Brain microvascular endothelial cell (primary cell): Measurements from ENCODE around the gene GDPD5.
"Not testable (repeated sequence)": the region's sequence is repeated elsewhere in the genome, so short reads cannot be mapped to it uniquely, and the experiment has no call there.

Experiments used
- DNase-seq: peaks from one replicate; pipeline ENCODE4 v3.0.0-alpha.2; 2020
- H3K27ac ChIP-seq: fragments of 250-450 bp; sonication (Bioruptor Pico); 2 replicates; pipeline ENCODE4 v1.5.1; 2020; ENCODE audit warnings: mild to moderate bottlenecking, moderate library complexity
- H3K27me3 ChIP-seq: fragments of 250-450 bp; sonication (Bioruptor Pico); replicated peaks from 2 replicates; pipeline ENCODE4 v1.5.1; 2020; ENCODE audit warnings: mild to moderate bottlenecking
- H3K36me3 ChIP-seq: fragments of 250-450 bp; sonication (Bioruptor Pico); replicated peaks from 2 replicates; pipeline ENCODE4 v1.5.1; 2020; ENCODE audit warnings: mild to moderate bottlenecking
- H3K4me3 ChIP-seq: 2 replicates; pipeline ENCODE4 v1.5.1; 2011; ENCODE audit warnings: low read depth, mild to moderate bottlenecking, control low read depth, low read length, moderate library complexity
- in situ Hi-C: cut with HindIII; loops from 2 replicates; pipeline ENCODE4 v1.10.0; 2017; ENCODE audit warnings: low sequenced_read_pairs, low pct_ligation_motif_present
- TF ChIP-seq, protein P1 (sequence below): IDR thresholded peaks from 2 replicates; pipeline ENCODE4 v1.5.1; 2011; ENCODE audit warnings: low read depth, mild to moderate bottlenecking, moderate library complexity, low read length, control low read depth, inconsistent platforms; ENCODE audit errors: missing control alignments

Gene GDPD5

DNA sequence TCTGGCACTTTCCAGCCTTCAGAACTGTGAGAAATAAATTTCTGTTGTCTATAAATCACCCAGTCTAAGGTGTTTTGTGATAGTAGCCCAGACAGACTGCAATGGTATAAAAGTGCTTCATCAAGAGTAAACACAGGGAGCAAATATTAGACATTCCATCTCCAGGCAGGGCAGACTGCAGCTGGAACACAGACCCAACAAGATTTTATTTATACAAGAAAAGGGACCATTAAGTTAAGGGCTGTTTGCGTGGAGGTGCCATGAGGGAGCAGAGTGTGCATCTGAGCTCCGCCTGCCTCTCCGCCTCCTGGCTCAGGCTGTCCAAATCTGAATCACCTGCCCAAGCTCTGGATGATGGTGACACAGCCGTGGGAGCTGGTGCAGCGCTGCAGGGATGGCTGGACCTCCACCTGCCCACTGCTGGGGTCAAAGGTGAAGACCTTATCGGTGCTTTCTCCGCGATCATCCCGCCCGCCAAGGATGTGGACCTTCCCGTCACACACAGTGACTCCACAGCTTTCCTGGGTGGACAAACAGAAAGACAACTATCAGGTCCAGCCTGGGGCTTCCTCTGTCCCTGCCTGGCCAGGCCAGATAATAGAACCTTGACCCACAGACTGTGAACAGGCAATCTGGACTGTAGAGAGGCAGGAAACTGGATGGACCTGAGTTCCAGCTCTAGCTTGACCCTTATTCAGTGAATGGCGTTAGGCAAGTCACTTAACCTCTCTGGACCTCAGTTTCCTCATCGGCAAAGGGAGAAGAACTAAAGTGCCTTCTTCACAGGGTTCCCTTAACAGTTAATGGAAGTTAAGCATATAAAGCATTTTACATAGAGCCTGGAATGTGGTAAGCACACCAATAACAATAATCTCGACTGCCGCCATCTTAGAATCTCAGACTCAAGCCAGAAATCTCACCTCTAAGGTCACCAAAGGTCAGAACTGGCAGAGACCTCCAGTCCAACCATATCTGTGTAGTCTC, 103.2 kb downstream of the GDPD5 start:
- Histone ChIP-seq H3K27me3 (no peaks in the 10 kb centered on the region), H3K36me3 (no peaks in the 10 kb centered on the region), H3K27ac (no peak overlapping the region), H3K4me3 (no peak overlapping the region)
- TF ChIP-seq, protein P1, sequence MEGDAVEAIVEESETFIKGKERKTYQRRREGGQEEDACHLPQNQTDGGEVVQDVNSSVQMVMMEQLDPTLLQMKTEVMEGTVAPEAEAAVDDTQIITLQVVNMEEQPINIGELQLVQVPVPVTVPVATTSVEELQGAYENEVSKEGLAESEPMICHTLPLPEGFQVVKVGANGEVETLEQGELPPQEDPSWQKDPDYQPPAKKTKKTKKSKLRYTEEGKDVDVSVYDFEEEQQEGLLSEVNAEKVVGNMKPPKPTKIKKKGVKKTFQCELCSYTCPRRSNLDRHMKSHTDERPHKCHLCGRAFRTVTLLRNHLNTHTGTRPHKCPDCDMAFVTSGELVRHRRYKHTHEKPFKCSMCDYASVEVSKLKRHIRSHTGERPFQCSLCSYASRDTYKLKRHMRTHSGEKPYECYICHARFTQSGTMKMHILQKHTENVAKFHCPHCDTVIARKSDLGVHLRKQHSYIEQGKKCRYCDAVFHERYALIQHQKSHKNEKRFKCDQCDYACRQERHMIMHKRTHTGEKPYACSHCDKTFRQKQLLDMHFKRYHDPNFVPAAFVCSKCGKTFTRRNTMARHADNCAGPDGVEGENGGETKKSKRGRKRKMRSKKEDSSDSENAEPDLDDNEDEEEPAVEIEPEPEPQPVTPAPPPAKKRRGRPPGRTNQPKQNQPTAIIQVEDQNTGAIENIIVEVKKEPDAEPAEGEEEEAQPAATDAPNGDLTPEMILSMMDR, result no peak
- no peak for DNase-seq
- in situ Hi-C loops, result no loop called here

- H3K27ac ChIP-seq, result no peak overlapping the region
- in situ Hi-C loops, result no loop called here
Observed at GRCh38 chr11:75421902-75422247, 103.9 kb downstream of the GDPD5 start.

GRCh38 chr11:75421035-75421602, 104.6 kb downstream of the GDPD5 start:
- Histone ChIP-seq H3K36me3 (peaks cover under 1% of the 10 kb centered on the region), H3K27ac (no peak overlapping the region), H3K4me3 (no peak overlapping the region), H3K27me3 (no peaks in the 10 kb centered on the region)
- in situ Hi-C loops, result no loop called here
- no peak for DNase-seq
- TF ChIP-seq, protein P1, result no peak

More at GRCh38 chr11:75421902-75422247, 103.9 kb downstream of the GDPD5 start:
- no peak for DNase-seq
- TF ChIP-seq, protein P1, result no peak
- Histone ChIP-seq H3K4me3 (no peak overlapping the region), H3K27me3 (no peaks in the 10 kb centered on the region), H3K36me3 (no peaks in the 10 kb centered on the region)

DNA sequence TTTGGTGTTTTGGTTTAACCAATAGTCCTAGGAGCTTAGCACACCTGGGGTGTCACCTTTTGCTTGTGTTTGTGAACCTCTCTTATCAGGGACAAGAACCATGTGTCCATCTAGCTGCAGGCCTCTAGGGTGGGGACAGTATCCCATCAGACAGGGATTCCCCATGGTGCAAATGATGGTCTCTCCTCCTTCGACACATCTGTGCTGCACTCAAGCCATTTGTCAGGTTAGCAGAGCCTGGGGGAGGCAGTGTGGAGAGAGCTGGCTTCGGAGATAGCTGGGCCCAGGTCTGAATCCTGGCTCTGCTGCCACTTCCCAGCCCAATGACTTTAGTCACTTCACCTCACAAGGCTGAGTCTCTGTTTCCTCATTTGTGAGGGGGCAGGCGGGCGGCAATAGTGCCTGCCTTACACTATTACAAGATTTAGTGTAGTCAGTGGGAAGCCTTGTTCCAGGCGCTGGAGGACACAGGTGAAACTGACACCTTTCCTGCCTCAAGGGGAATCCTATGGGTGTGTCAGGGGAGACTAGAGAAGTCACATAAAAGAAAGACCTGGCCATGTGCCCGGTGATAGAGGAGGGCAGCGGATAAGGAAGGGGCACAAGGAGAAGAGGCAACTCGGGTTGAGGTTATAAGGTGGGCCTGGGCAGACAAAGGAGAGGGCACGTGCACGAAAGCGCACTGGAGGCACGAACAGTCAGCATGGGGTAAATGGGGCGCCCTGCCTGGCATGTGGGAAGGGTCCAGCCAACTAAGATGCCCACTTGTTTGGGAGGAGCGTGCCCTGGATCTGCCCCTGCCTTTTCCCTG, 105.3 kb downstream of the GDPD5 start:
- H3K27me3 ChIP-seq, result no peaks in the 10 kb centered on the region
- in situ Hi-C loops, result no loop called here

GRCh38 chr11:75413864-75414263, 111.9 kb downstream of the GDPD5 start:
- in situ Hi-C loops, result no loop called here
- TF ChIP-seq, protein P1, result no peak
- no peak for DNase-seq
- Histone ChIP-seq H3K36me3 (peaks cover 35% of the 10 kb centered on the region), H3K27ac (no peak overlapping the region), H3K27me3 (no peaks in the 10 kb centered on the region), H3K4me3 (no peak overlapping the region)

More for the DNA sequence above, 105.3 kb downstream of the GDPD5 start:
- TF ChIP-seq, protein P1, result no peak
- DNase-seq, result no peak
- Histone ChIP-seq H3K4me3 (no peak overlapping the region), H3K36me3 (peaks cover 3% of the 10 kb centered on the region), H3K27ac (no peak overlapping the region)

GRCh38 chr11:75413146-75413545, 112.6 kb downstream of the GDPD5 start:
- in situ Hi-C loops, result not testable (repeated sequence)

GRCh38 chr11:75409971-75410370, 115.8 kb downstream of the GDPD5 start:
- H3K27ac ChIP-seq, H3K4me3 ChIP-seq, in situ Hi-C loops, DNase-seq, H3K27me3 ChIP-seq: not testable (repeated sequence)
- peaks cover 64% of the 10 kb centered on the region for H3K36me3 ChIP-seq

More at GRCh38 chr11:75413146-75413545, 112.6 kb downstream of the GDPD5 start:
- H3K36me3 ChIP-seq, result peaks cover 42% of the 10 kb centered on the region
- DNase-seq, H3K27ac ChIP-seq, H3K4me3 ChIP-seq, H3K27me3 ChIP-seq: not testable (repeated sequence)
